ENCODE data around the gene ZFP36L2.

- TF ChIP-seq POLR2A (IDR thresholded peaks at IDR 0.05) (no peak), CTCF (IDR thresholded peaks at IDR 0.05) (peak in 2 of 5 experiments; percentile 22 to 47)
These were observed 4.0 kb upstream of the ZFP36L2 start for GRCh38 chr2:43230351-43230885.

All from transverse colon (tissue), 3 donors.